ENCODE results near the gene PLK3. TPM values are rescaled to one million over a fixed set of nuclear protein-coding genes. Genes with fewer than 3 reads are reported as not detected.

The PLK3 gene
- total RNA-seq, 1 donor = 36.1 TPM

- TF ChIP-seq CTCF (IDR thresholded peaks at IDR 0.05; ENCODE audit: insufficient read depth, low read length) = no peak
- H3K4me3 ChIP-seq (ENCODE audit: low read depth, low read length) = no peak overlapping the region
- DNase-seq (ENCODE audit: low read depth) = peak; percentile 32
These were observed 16.5 kb upstream of the PLK3 start for GRCh38 chr1:44783697-44784093.

- peak; percentile 4 for TF ChIP-seq CTCF (IDR thresholded peaks at IDR 0.05; ENCODE audit: insufficient read depth, low read length)
- peak overlapping the region; percentile 33 for H3K4me3 ChIP-seq (ENCODE audit: low read depth, low read length)
- DNase-seq (ENCODE audit: low read depth) = no peak
These were observed 15.8 kb upstream of the PLK3 start for GRCh38 chr1:44784094-44785028.

- H3K4me3 ChIP-seq (ENCODE audit: low read depth, low read length) = no peak overlapping the region
- DNase-seq (ENCODE audit: low read depth) = no peak
- no peak for TF ChIP-seq CTCF (IDR thresholded peaks at IDR 0.05; ENCODE audit: insufficient read depth, low read length)
These were observed 15.2 kb upstream of the PLK3 start for GRCh38 chr1:44785029-44785380.

- no peak for TF ChIP-seq CTCF (IDR thresholded peaks at IDR 0.05; ENCODE audit: insufficient read depth, low read length)
- no peak for DNase-seq (ENCODE audit: low read depth)
- H3K4me3 ChIP-seq (ENCODE audit: low read depth, low read length) = peak overlapping the region; percentile 55
These were observed 14.6 kb upstream of the PLK3 start for GRCh38 chr1:44785501-44786137.

- peak; percentile 48 for DNase-seq (ENCODE audit: low read depth)
- TF ChIP-seq CTCF (IDR thresholded peaks at IDR 0.05; ENCODE audit: insufficient read depth, low read length) = peak; percentile 98
These were observed 13.9 kb upstream of the PLK3 start for GRCh38 chr1:44786138-44786840.

GRCh38 chr1:44786841-44787426 lies 13.2 kb upstream of the PLK3 start:
- no peak for DNase-seq (ENCODE audit: low read depth)
- TF ChIP-seq CTCF (IDR thresholded peaks at IDR 0.05; ENCODE audit: insufficient read depth, low read length) = no peak
- no peak overlapping the region for H3K4me3 ChIP-seq (ENCODE audit: low read depth, low read length)

More at GRCh38 chr1:44786138-44786840, 13.9 kb upstream of the PLK3 start:
- peak overlapping the region; percentile 55 for H3K4me3 ChIP-seq (ENCODE audit: low read depth, low read length)

Data from fibroblast of the aortic adventitia (primary cell).